Endothelial cell (in vitro differentiated cells): ENCODE data around the gene YPEL3. TPM values are rescaled to one million over a fixed set of nuclear protein-coding genes. Genes with fewer than 3 reads are reported as not detected.
A peak's percentile ranks its signal among the peaks of the same experiment; 100 is the strongest.

ENCODE experiments used
- DNase-seq: peaks from one replicate; pipeline ENCODE4 v3.0.0; 2021; ENCODE audit warnings: low spot score
- H3K27ac Mint-ChIP-seq: one replicate; pipeline ENCODE4 v1.8.0; 2021; ENCODE audit warnings: mixed read lengths, inconsistent platforms; ENCODE audit not compliant: unreplicated experiment
- H3K27me3 Mint-ChIP-seq: one replicate; pipeline ENCODE4 v1.8.0; 2021; ENCODE audit warnings: mild to moderate bottlenecking, moderate library complexity, mixed read lengths, inconsistent platforms; ENCODE audit not compliant: unreplicated experiment
- H3K36me3 Mint-ChIP-seq: one replicate; pipeline ENCODE4 v1.8.0; 2021; ENCODE audit warnings: mild to moderate bottlenecking, low read depth, mixed read lengths, inconsistent platforms; ENCODE audit not compliant: unreplicated experiment
- H3K4me1 Mint-ChIP-seq: one replicate; pipeline ENCODE4 v1.8.0; 2021; ENCODE audit warnings: mild to moderate bottlenecking, mixed read lengths, inconsistent platforms; ENCODE audit not compliant: unreplicated experiment
- H3K4me3 Mint-ChIP-seq: one replicate; pipeline ENCODE4 v1.8.0; 2021; ENCODE audit warnings: mild to moderate bottlenecking, mixed read lengths, inconsistent platforms; ENCODE audit not compliant: unreplicated experiment
- H3K9me3 Mint-ChIP-seq: one replicate; pipeline ENCODE4 v1.8.0; 2021; ENCODE audit warnings: mixed read lengths, inconsistent platforms; ENCODE audit not compliant: unreplicated experiment
- total RNA-seq: library from RNA; stranded (reverse); fragmentation: NEBNext Ultra II Directional; extraction: Animal tissue kit (Norgen Biotek cat#: 25700); gene quantifications from one replicate; pipeline ENCODE4 v1.2.1, GENCODE V29; 2021; ENCODE audit not compliant: unreplicated experiment
- TF ChIP-seq, protein P1 (sequence below): fragments of 200-600 bp; sonication (generic); IDR thresholded peaks from one replicate; pipeline ENCODE4 v1.5.0; 2021; ENCODE audit warnings: antibody characterized with exemption; ENCODE audit not compliant: unreplicated experiment

Gene YPEL3
- total RNA-seq, 1 donor from 2014 or later = 45.9 TPM

DNA sequence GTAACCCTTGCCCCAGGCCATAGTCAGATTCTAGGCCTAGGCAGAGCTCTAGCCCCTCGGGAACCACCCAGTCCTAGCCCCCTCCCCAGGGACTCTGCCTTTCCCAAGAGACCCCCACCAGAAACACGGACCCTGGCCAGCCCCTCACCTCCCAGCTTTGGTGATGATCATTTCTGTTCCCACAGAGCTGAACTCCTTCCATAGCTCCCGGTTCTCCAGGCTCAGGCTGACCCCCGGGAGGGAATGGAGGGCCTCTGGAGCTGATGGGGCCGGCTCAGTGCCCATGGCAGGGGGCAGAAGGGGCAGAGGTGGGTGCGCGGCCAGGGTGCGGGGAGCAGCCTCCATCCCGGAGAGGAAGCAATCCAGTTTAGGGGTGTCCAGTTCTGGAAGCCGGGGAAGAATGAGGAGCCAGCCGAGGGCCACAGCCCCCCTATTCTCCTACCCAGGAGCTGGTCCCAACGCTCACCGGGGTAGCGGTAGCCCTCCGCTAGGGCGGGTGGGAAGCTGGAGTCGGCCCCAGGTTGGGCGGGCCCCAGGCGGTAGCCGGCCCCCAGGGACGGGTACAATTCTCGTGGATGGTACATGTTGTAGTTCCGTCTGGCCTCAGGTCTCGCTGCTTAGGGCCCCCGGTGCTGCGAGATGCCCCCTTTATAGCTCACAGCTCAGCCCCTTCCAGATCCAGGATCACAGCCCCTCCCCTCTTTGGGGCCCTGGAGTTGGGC is 5.2 kb downstream of the YPEL3 start:
- peaks cover 20% of the 10 kb centered on the region for H3K36me3 Mint-ChIP-seq
- H3K9me3 Mint-ChIP-seq = no peaks in the 10 kb centered on the region
- peaks cover 16% of the 10 kb centered on the region for H3K4me1 Mint-ChIP-seq
- H3K27me3 Mint-ChIP-seq = peaks cover 18% of the 10 kb centered on the region
- TF ChIP-seq, protein P1, sequence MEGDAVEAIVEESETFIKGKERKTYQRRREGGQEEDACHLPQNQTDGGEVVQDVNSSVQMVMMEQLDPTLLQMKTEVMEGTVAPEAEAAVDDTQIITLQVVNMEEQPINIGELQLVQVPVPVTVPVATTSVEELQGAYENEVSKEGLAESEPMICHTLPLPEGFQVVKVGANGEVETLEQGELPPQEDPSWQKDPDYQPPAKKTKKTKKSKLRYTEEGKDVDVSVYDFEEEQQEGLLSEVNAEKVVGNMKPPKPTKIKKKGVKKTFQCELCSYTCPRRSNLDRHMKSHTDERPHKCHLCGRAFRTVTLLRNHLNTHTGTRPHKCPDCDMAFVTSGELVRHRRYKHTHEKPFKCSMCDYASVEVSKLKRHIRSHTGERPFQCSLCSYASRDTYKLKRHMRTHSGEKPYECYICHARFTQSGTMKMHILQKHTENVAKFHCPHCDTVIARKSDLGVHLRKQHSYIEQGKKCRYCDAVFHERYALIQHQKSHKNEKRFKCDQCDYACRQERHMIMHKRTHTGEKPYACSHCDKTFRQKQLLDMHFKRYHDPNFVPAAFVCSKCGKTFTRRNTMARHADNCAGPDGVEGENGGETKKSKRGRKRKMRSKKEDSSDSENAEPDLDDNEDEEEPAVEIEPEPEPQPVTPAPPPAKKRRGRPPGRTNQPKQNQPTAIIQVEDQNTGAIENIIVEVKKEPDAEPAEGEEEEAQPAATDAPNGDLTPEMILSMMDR = no peak
- no peak overlapping the region for H3K4me3 Mint-ChIP-seq
- no peak overlapping the region for H3K27ac Mint-ChIP-seq
- no peak for DNase-seq

DNA sequence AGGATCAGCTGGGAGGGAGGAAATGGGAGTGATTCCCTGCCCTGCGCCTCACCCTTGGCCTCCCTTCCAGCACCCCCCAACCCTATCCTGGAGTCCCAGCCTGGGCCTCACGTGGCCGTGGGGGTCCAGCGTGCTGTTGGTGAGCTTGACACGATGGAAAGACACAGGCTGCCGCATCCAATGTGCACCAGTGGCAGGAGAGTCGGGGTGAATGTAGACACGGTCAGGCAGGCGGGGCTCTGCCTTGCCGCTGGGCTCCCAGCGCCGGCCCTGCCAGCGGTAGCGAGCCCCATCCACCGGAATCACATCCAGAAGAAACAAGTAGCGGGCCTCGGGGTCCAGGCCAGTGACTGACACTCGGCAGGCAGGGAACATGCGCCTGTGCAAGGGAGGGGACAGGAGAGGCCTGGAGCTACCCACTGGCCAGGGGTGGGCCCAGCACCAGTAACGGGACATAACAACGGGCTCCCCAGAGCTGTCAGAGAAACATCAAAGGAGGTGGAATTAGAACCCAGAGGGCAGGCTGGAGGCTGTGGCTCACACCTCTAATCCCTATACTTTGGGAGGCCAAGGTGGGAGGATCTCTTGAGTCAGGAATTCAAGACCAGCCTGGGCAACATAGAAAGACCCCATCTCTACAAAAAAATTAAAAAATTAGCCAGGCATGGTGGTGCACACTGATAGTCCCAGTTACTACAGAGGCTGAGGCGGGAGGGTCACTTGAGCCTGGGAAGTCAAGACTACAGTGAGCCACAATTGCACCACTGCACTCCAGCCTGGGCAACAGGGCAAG is 7.0 kb downstream of the YPEL3 start:
- H3K27me3 Mint-ChIP-seq = peaks cover 14% of the 10 kb centered on the region
- H3K36me3 Mint-ChIP-seq = peaks cover 17% of the 10 kb centered on the region
- TF ChIP-seq, protein P1 = no peak
- DNase-seq = no peak
- peaks cover 13% of the 10 kb centered on the region for H3K4me1 Mint-ChIP-seq
- H3K9me3 Mint-ChIP-seq = no peaks in the 10 kb centered on the region
- H3K4me3 Mint-ChIP-seq = no peak overlapping the region
- no peak overlapping the region for H3K27ac Mint-ChIP-seq

DNA sequence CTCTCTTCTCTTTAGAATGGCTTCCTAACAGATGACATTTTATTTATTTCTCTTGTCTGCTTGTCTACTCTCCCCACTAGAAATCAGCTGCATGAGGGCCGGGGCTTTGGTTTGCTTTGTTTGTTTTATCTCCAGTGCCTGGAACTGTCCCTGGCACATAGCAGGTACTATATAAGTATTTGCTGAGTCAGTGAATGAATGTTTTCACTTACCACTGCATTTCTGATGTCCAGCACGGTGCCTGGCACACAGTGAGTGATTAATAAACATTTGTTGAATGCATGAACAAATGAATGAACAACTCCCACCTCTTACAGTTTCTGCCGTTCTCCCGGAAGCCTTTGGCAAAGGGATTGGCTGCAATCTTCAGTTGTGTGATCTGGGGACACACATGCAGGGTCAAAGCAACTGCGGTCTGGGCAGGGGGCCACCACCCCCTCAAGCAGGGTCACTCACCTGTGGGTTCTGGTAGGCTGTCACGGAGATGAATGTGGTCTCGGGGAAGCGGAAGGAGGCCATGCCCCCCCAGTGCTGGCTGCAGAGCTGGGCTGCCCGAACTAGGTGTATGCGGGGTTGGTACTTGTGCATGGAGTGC is 7.7 kb downstream of the YPEL3 start:
- peaks cover 13% of the 10 kb centered on the region for H3K4me1 Mint-ChIP-seq
- TF ChIP-seq, protein P1 = no peak

DNA sequence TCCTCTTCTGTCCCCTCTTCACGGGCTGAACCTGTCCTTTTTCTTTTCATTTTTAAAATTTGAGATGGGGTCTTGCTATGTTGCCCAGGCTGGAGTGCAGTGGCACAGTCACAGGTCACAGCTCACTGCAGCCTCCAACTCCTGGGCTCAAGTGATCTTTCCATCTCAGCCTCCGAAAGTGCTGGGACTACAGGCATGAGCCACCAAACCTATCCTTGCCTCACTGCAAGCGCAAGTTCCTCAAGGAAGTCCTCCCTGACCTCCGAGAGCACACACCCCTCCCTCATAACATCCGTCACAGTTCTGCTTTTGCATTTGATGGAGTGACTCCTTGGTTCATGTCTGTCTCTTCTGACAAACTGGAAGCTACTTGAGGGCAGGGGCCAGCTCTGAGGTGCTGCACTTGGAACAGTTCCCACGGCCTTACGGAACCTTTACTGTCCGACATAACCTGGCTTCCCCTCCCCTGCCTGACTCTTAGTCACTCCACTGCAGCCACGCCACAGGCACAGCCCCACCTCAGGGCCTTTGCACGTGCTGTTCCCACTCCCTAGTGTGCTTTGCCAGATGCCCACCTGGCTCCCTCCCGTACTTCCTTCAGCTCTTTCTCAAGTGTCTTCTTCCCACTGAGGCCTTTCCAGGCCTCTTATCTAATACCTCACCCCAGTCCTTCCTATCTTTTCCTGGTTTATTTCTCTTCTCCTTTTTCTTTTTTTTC is 8.7 kb downstream of the YPEL3 start:
- peaks cover 14% of the 10 kb centered on the region for H3K27me3 Mint-ChIP-seq
- no peaks in the 10 kb centered on the region for H3K9me3 Mint-ChIP-seq
- peaks cover 13% of the 10 kb centered on the region for H3K4me1 Mint-ChIP-seq
- peak overlapping the region; percentile 44 for H3K4me3 Mint-ChIP-seq
- DNase-seq = no peak
- TF ChIP-seq, protein P1 = no peak
- peak overlapping the region; percentile 65 for H3K27ac Mint-ChIP-seq
- peaks cover 27% of the 10 kb centered on the region for H3K36me3 Mint-ChIP-seq

More for the DNA sequence above, 7.7 kb downstream of the YPEL3 start:
- Mint-ChIP-seq H3K36me3 (peaks cover 18% of the 10 kb centered on the region), H3K4me3 (peak overlapping the region; percentile 71), H3K9me3 (no peaks in the 10 kb centered on the region), H3K27ac (peak overlapping the region; percentile 70), H3K27me3 (peaks cover 14% of the 10 kb centered on the region)
- DNase-seq = no peak
